AG04450 (cell line): Measurements from ENCODE around the gene TMC1. TPM values are rescaled to one million over a fixed set of nuclear protein-coding genes. Genes with fewer than 3 reads are reported as not detected.
A peak's percentile ranks its signal among the peaks of the same experiment; 100 is the strongest.

Source experiments
- CTCF ChIA-PET: fragments of 300-600, 350-600 bp; formaldehyde crosslinking; extraction: SDS; loops from one replicate; lab custom pipeline; 2022; ENCODE audit warnings: antibody characterized with exemption, inconsistent platforms; lab: Charles Lee
- POLR2A ChIA-PET: fragments of 350-600 bp; formaldehyde crosslinking; extraction: SDS; loops from one replicate; lab custom pipeline; 2021; ENCODE audit warnings: antibody characterized with exemption, inconsistent platforms; lab: Yijun Ruan, JAX
- DNase-seq: peaks from one replicate; pipeline ENCODE4 v3.0.0-alpha.2; 2011; ENCODE audit warnings: low read depth, low spot score
- H3K27ac ChIP-seq: one replicate; pipeline ENCODE4 v1.5.1; 2012; ENCODE audit warnings: low read depth, low read length, control low read depth
- H3K27me3 ChIP-seq: one replicate; pipeline ENCODE4 v1.6.0; 2012; ENCODE audit warnings: low read length; ENCODE audit not compliant: control insufficient read depth, insufficient read depth
- H3K4me3 ChIP-seq: 2 replicates; pipeline ENCODE4 v1.5.1; 2011; ENCODE audit warnings: mild to moderate bottlenecking, low read depth, low read length, control low read depth
- H3K9me3 ChIP-seq: 2 replicates; pipeline ENCODE4 v1.5.1; 2012; ENCODE audit warnings: low read length; ENCODE audit not compliant: control insufficient read depth, insufficient read depth
- CTCF ChIP-seq: IDR thresholded peaks from 2 replicates; pipeline ENCODE4 v1.5.1; 2011; ENCODE audit warnings: low read depth, low read length, control low read depth, inconsistent platforms
- polyA plus RNA-seq: library from polyadenylated mRNA; depleted of rRNA; stranded (reverse); fragments of >200 nt; gene quantifications from 2 replicates; pipeline ENCODE4 v1.2.3, GENCODE V29; 2011

Gene TMC1
- polyA plus RNA-seq, 1 experiment: not detected

GRCh38 chr9:72583370-72583769, 62.0 kb downstream of the TMC1 start:
- ChIA-PET CTCF (interaction anchor here (3.0 kb wide), 1 partner anchor 9 kb away, joined by 10 read pairs; no protein-coding TSS in a partner anchor), POLR2A (interaction anchor here (3.1 kb wide), 1 partner anchor 218 kb away, joined by 14 read pairs; the partner anchor contains the start of gene ZFAND5)
- TF ChIP-seq CTCF: no peak
- Histone ChIP-seq H3K27me3 (no peaks in the 10 kb centered on the region), H3K4me3 (no peak overlapping the region), H3K9me3 (no peaks in the 10 kb centered on the region), H3K27ac (no peak overlapping the region)
- DNase-seq: no peak

GRCh38 chr9:72586388-72587130, 65.2 kb downstream of the TMC1 start:
- no peaks in the 10 kb centered on the region for H3K27me3 ChIP-seq
- CTCF ChIA-PET: interaction anchor here (0.8 to 1.2 kb wide), 4 partner anchors 221 to 305 kb away, joined by 3 to 5 read pairs (median 3); partner anchors contain the start of gene ZFAND5
- peak overlapping the region; percentile 83 for H3K27ac ChIP-seq
- POLR2A ChIA-PET: interaction anchor here (0.5 to 4.0 kb wide), 16 partner anchors 9 to 224 kb away, joined by 3 to 29 read pairs (median 4); partner anchors contain the start of gene ZFAND5
- peak; percentile 37 for DNase-seq
- H3K9me3 ChIP-seq: no peaks in the 10 kb centered on the region
- H3K4me3 ChIP-seq: no peak overlapping the region
- peak; percentile 22; the same call in 1 of the 2 replicates for TF ChIP-seq CTCF

- DNase-seq: no peak
- POLR2A ChIA-PET: interaction anchor here (0.5 to 4.0 kb wide), 4 partner anchors 12 to 223 kb away, joined by 3 to 24 read pairs (median 4); partner anchors contain the start of gene ZFAND5
- CTCF ChIA-PET: interaction anchor here (2.0 to 4.1 kb wide), 2 partner anchors 223 to 308 kb away, joined by 8 to 35 read pairs; partner anchors contain the start of gene ZFAND5
Observed at GRCh38 chr9:72588336-72588735, 66.9 kb downstream of the TMC1 start.

GRCh38 chr9:72589667-72590521, 68.5 kb downstream of the TMC1 start:
- POLR2A ChIA-PET: interaction anchor here (0.7 to 4.0 kb wide), 2 partner anchors 225 to 232 kb away, joined by 3 to 24 read pairs; partner anchors contain the start of gene ZFAND5
- no peak for DNase-seq
- CTCF ChIA-PET: interaction anchor here (0.8 to 4.1 kb wide), 10 partner anchors 11 to 309 kb away, joined by 3 to 35 read pairs (median 5); partner anchors contain the start of gene ZFAND5
- Histone ChIP-seq H3K27me3 (no peaks in the 10 kb centered on the region), H3K9me3 (no peaks in the 10 kb centered on the region), H3K27ac (no peak overlapping the region), H3K4me3 (no peak overlapping the region)
- no peak for TF ChIP-seq CTCF

More at GRCh38 chr9:72588336-72588735, 66.9 kb downstream of the TMC1 start:
- H3K4me3 ChIP-seq: no peak overlapping the region
- H3K27ac ChIP-seq: no peak overlapping the region
- H3K9me3 ChIP-seq: no peaks in the 10 kb centered on the region
- no peaks in the 10 kb centered on the region for H3K27me3 ChIP-seq
- no peak for TF ChIP-seq CTCF
